Astrocyte of the hippocampus (primary cell): Measurements from ENCODE around the gene DARS1.
"Not testable (repeated sequence)": the region's sequence is repeated elsewhere in the genome, so short reads cannot be mapped to it uniquely, and the experiment has no call there.

ENCODE experiments used
- DNase-seq: peaks from one replicate; pipeline ENCODE4 v3.0.0; 2011; ENCODE audit warnings: low read depth, low spot score

Gene DARS1

DNA sequence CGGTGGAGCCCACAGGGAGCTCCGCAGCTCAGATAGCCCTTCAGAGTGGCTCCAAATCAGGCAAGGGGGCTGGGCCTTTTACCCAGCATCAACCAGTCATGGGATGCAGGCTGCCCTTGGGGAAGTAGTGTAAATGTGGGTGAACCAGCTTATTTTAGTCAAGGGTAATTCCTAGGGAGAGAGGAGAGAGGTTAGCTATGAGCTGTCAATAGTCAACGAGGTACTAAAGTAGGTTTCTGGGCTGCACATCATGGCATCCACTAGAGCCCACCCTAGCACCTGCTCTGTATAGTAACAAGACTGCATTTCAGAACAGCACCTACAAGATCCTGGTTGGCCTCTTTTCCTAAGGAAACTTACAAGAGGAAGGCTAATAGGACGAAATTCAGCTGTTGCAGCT is 99.7 kb downstream of the DARS1 start:
- DNase-seq, result no peak

- no peak for DNase-seq
These were observed 103.0 kb downstream of the DARS1 start for GRCh38 chr2:135882415-135882814.

DNA sequence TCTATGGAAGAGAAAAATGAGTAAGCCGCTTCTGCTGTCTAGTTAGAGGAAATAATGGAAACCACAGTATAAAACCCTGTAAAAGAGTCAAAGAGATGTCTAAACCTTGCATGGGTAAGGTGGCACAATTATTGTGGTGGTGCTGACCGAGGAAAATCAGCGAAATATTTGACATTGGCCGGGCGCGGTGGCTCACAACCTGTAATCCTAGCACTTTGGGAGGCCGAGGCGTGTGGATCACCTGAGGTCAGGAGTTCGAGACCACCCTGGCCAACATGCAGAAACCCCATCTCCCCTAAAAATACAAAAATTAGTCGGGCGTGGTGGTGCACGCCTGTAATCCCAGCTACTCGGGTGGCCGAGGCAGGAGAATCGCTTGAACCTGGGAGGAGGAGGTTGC is 108.7 kb downstream of the DARS1 start:
- DNase-seq, result not testable (repeated sequence)

GRCh38 chr2:135876066-135876711 is 109.2 kb downstream of the DARS1 start, which contains the start of gene MCM6:
MCM6 (minus strand) TSS chr2:135876443; CDS start chr2:135876365, 78 bp downstream.
- peak; percentile 99 for DNase-seq

DNA sequence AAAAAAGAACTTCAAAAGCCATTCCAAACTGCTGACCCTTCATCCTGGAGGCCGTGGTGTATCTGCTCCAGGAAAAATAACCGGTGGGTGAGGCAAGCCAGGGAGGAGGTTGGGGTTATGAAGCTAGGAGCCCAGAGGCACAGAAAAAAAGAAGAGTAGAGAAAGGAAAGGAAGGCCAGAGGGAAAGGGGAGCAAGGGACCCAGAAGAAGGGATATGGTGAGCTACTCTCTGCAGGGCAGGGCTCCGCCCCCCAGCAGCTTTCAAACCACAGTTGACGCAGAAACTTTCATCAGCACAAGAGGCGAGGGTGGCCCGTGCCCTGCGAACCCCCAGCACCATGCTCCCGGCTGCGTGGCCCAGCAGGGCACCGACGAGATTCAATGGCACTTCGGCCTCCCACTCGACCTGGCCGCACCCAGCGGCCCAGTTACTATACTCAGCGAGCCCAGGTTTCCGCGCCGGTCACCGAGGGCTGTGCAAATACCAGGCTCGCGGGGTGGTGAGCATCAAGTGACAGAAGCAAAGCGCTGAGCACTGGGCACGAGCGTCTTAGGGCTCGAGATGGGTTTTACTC is 109.8 kb downstream of the DARS1 start:
- peak; percentile 73 for DNase-seq

GRCh38 chr2:135874777-135875365 is 110.6 kb downstream of the DARS1 start:
- no peak for DNase-seq

- DNase-seq, result no peak
These were observed 114.9 kb downstream of the DARS1 start for GRCh38 chr2:135870571-135870970.

- DNase-seq, result no peak
These were observed 122.2 kb downstream of the DARS1 start for GRCh38 chr2:135863233-135863632.

DNA sequence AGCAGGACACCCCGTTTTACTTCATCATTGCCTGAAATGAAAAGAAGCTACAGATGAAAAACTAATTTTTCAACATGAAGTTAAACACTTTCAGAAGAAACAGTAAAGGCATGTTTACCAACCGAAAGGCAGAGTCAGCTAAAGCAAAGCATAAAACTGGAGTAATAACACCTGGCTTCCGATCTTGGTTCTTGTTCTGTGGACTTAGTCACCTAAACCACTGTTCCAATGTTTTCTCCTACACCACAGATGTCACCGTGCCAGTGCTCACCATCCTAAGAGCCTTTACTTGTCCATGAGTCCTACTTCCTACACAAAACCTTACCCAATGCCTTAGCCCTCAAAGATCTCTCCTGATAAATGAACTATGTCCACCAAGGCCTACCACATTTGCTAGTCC is 122.7 kb downstream of the DARS1 start:
- no peak for DNase-seq
